Posterior cingulate gyrus (tissue), 11 donors: ENCODE results near the gene IPO9.

Source experiments
- DNase-seq, 10 donors: peaks; one replicate each; pipeline versions ENCODE4 v3.0.0 to v3.0.0-alpha.2; 2020 to 2021; ENCODE audit warnings: mixed read lengths in 3 of 10
- intact Hi-C: fragments of 100-400 bp; cut with DNase I; formaldehyde crosslinking; loops from one replicate; pipeline ENCODE4 v1.15.1; 2023

The IPO9 gene

GRCh38 chr1:201828820-201829774 lies at the start of gene IPO9:
Gene IPO9, plus strand, starts transcription at chr1:201829157. Its CDS starts 53 bp downstream, at chr1:201829210.
- peak; percentile 83 to 98 (median 92) for DNase-seq
- intact Hi-C loops, result loop anchor here (5.0 kb wide), 1 partner anchor 143 kb away; no protein-coding TSS in a partner anchor

- intact Hi-C loops, result no loop called here
- DNase-seq, result no peak
These were observed 49.5 kb upstream of the IPO9 start for GRCh38 chr1:201779351-201779880.

GRCh38 chr1:201780952-201781351 lies 48.0 kb upstream of the IPO9 start:
- intact Hi-C loops, result no loop called here

GRCh38 chr1:201781437-201781836 lies 47.5 kb upstream of the IPO9 start:
- intact Hi-C loops, result no loop called here
- no peak for DNase-seq

More at GRCh38 chr1:201780952-201781351, 48.0 kb upstream of the IPO9 start:
- no peak for DNase-seq

- peak in 1 of 10 donors; percentile 84 for DNase-seq
- intact Hi-C loops, result no loop called here
These were observed 46.6 kb upstream of the IPO9 start for GRCh38 chr1:201782353-201782752.

- intact Hi-C loops, result no loop called here
- no peak for DNase-seq
These were observed 45.9 kb upstream of the IPO9 start for GRCh38 chr1:201783058-201783457.

- DNase-seq, result no peak
- intact Hi-C loops, result no loop called here
These were observed 45.4 kb upstream of the IPO9 start for GRCh38 chr1:201783572-201783971.

GRCh38 chr1:201785291-201785690 lies 43.7 kb upstream of the IPO9 start:
- intact Hi-C loops, result no loop called here

GRCh38 chr1:201786824-201787223 lies 42.1 kb upstream of the IPO9 start:
- DNase-seq, result no peak
- intact Hi-C loops, result no loop called here

More at GRCh38 chr1:201785291-201785690, 43.7 kb upstream of the IPO9 start:
- DNase-seq, result no peak

- intact Hi-C loops, result no loop called here
- no peak for DNase-seq
These were observed 40.7 kb upstream of the IPO9 start for GRCh38 chr1:201788296-201788695.

- intact Hi-C loops, result no loop called here
- DNase-seq, result no peak
These were observed 39.7 kb upstream of the IPO9 start for GRCh38 chr1:201789245-201789644.

GRCh38 chr1:201790261-201790660 lies 38.7 kb upstream of the IPO9 start:
- DNase-seq, result no peak
- intact Hi-C loops, result loop anchor here (5.0 kb wide), 1 partner anchor 233 kb away; no protein-coding TSS in a partner anchor

- intact Hi-C loops, result loop anchor here (5.0 kb wide), 1 partner anchor 234 kb away; no protein-coding TSS in a partner anchor
- peak in 5 of 10 donors; percentile 26 to 78 (median 39) for DNase-seq
These were observed 37.7 kb upstream of the IPO9 start for GRCh38 chr1:201791051-201791778.

- DNase-seq, result peak in 1 of 10 donors; percentile 76
These were observed 37.2 kb upstream of the IPO9 start for GRCh38 chr1:201791779-201792173.

GRCh38 chr1:201792534-201793305 lies 36.2 kb upstream of the IPO9 start:
- intact Hi-C loops, result loop anchor here (1.0 to 5.0 kb wide), 2 partner anchors 83 to 235 kb away; no protein-coding TSS in a partner anchor
- DNase-seq, result peak; percentile 61 to 97 (median 86)

More at GRCh38 chr1:201791779-201792173, 37.2 kb upstream of the IPO9 start:
- intact Hi-C loops, result loop anchor here (5.0 kb wide), 1 partner anchor 234 kb away; no protein-coding TSS in a partner anchor

GRCh38 chr1:201793306-201793925 lies 35.5 kb upstream of the IPO9 start:
- intact Hi-C loops, result loop anchor here (1.0 to 5.0 kb wide), 2 partner anchors 84 to 236 kb away; no protein-coding TSS in a partner anchor
- DNase-seq, result no peak

- no peak for DNase-seq
- intact Hi-C loops, result no loop called here
These were observed 33.9 kb upstream of the IPO9 start for GRCh38 chr1:201795066-201795465.

- intact Hi-C loops, result no loop called here
- no peak for DNase-seq
These were observed 28.7 kb upstream of the IPO9 start for GRCh38 chr1:201800246-201800645.

- intact Hi-C loops, result no loop called here
- no peak for DNase-seq
These were observed 22.2 kb upstream of the IPO9 start for GRCh38 chr1:201806801-201807200.
